ENCODE data around the gene ZNF304.
"Not testable (repeated sequence)": the region's sequence is repeated elsewhere in the genome, so short reads cannot be mapped to it uniquely, and the experiment has no call there.

The ZNF304 gene

GRCh38 chr19:57359300-57359699 lies 8.2 kb downstream of the ZNF304 start:
- FAIRE-seq = no peak
- DNase-seq (ENCODE audit: low spot score) = no peak

GRCh38 chr19:57362419-57362818 lies 11.3 kb downstream of the ZNF304 start:
- FAIRE-seq = no peak
- no peak for DNase-seq (ENCODE audit: low spot score)

- FAIRE-seq = peak; percentile 95
- peak; percentile 93 for DNase-seq (ENCODE audit: low spot score)
Measured at GRCh38 chr19:57362997-57363687, 12.1 kb downstream of the ZNF304 start, which contains the start of the genes TRAPPC2B and ZNF547. Gene TRAPPC2B (plus strand): TSS chr19:57363551. CDS start chr19:57364834, 1,283 bp downstream. Gene ZNF547 (plus strand): TSS chr19:57363551. CDS start chr19:57368556, 5,005 bp downstream.

- FAIRE-seq (no peak), DNase-seq (ENCODE audit: low spot score) (peak; percentile 7)
Measured at GRCh38 chr19:57363688-57364181, 12.7 kb downstream of the ZNF304 start.

GRCh38 chr19:57366776-57367175 lies 15.7 kb downstream of the ZNF304 start:
- no peak for DNase-seq (ENCODE audit: low spot score)

GRCh38 chr19:57374179-57374578 lies 23.1 kb downstream of the ZNF304 start:
- FAIRE-seq = no peak
- DNase-seq (ENCODE audit: low spot score) = no peak

More at GRCh38 chr19:57366776-57367175, 15.7 kb downstream of the ZNF304 start:
- FAIRE-seq = no peak

- not testable (repeated sequence) for FAIRE-seq; DNase-seq (ENCODE audit: low spot score)
Measured at GRCh38 chr19:57374647-57375046, 23.6 kb downstream of the ZNF304 start.

GRCh38 chr19:57376151-57376550 lies 25.1 kb downstream of the ZNF304 start:
- no peak for FAIRE-seq

GRCh38 chr19:57377498-57378146 lies 26.6 kb downstream of the ZNF304 start:
- FAIRE-seq = no peak

More at GRCh38 chr19:57376151-57376550, 25.1 kb downstream of the ZNF304 start:
- DNase-seq (ENCODE audit: low spot score) = no peak

GRCh38 chr19:57380923-57381322 lies 29.9 kb downstream of the ZNF304 start:
- FAIRE-seq (no peak), DNase-seq (ENCODE audit: low spot score) (no peak)

More at GRCh38 chr19:57377498-57378146, 26.6 kb downstream of the ZNF304 start:
- DNase-seq (ENCODE audit: low spot score) = no peak

GRCh38 chr19:57382806-57383488 lies 31.9 kb downstream of the ZNF304 start:
- no peak for DNase-seq (ENCODE audit: low spot score)
- FAIRE-seq = no peak

GRCh38 chr19:57389194-57389729 lies 38.2 kb downstream of the ZNF304 start:
- no peak for FAIRE-seq

GRCh38 chr19:57389730-57390598 lies 38.9 kb downstream of the ZNF304 start, which contains the start of gene ZNF548:
Gene ZNF548 (plus strand): TSS chr19:57389854. CDS start chr19:57390100, 246 bp downstream.
- FAIRE-seq = peak; percentile 81

More at GRCh38 chr19:57389194-57389729, 38.2 kb downstream of the ZNF304 start:
- no peak for DNase-seq (ENCODE audit: low spot score)

GRCh38 chr19:57395710-57396109 lies 44.6 kb downstream of the ZNF304 start:
- FAIRE-seq = no peak
- no peak for DNase-seq (ENCODE audit: low spot score)

More at GRCh38 chr19:57389730-57390598, 38.9 kb downstream of the ZNF304 start, which contains the start of gene ZNF548:
- peak; percentile 92 for DNase-seq (ENCODE audit: low spot score)

- DNase-seq (ENCODE audit: low spot score) = no peak
- no peak for FAIRE-seq
Measured at GRCh38 chr19:57398868-57399267, 47.8 kb downstream of the ZNF304 start.

GRCh38 chr19:57403737-57404563 lies 52.9 kb downstream of the ZNF304 start:
- FAIRE-seq (no peak), DNase-seq (ENCODE audit: low spot score) (no peak)

- no peak for FAIRE-seq
- DNase-seq (ENCODE audit: low spot score) = peak; percentile 66
Measured at GRCh38 chr19:57406516-57407123, 55.5 kb downstream of the ZNF304 start.

All from urothelium cell line (cell line).